Stimulated activated naive CD4-positive, alpha-beta T cell treated with Interleukin-2 at 50 U/mL for 16 hours (primary cell): ENCODE results near the gene PDE6B.
"Not testable (repeated sequence)": the region's sequence is repeated elsewhere in the genome, so short reads cannot be mapped to it uniquely, and the experiment has no call there.

Source experiments
- DNase-seq: peaks from one replicate; lab custom pipeline; 2025; lab: John Stamatoyannopoulos, UW

Gene PDE6B

GRCh38 chr4:656436-657337 is 31.3 kb downstream of the PDE6B start:
- DNase-seq = no peak

GRCh38 chr4:657338-657833 is 32.0 kb downstream of the PDE6B start:
- DNase-seq = no peak

GRCh38 chr4:657834-658667 is 32.7 kb downstream of the PDE6B start:
- DNase-seq = no peak

GRCh38 chr4:658681-659667 is 33.6 kb downstream of the PDE6B start:
- DNase-seq = no peak

GRCh38 chr4:659851-660250 is 34.5 kb downstream of the PDE6B start:
- no peak for DNase-seq

GRCh38 chr4:660401-660800 is 35.0 kb downstream of the PDE6B start:
- DNase-seq = no peak

GRCh38 chr4:661231-661630 is 35.9 kb downstream of the PDE6B start:
- no peak for DNase-seq

- no peak for DNase-seq
Measured at GRCh38 chr4:661881-662761, 36.7 kb downstream of the PDE6B start.

- no peak for DNase-seq
Measured at GRCh38 chr4:663046-663437, 37.7 kb downstream of the PDE6B start.

- peak; percentile 77 for DNase-seq
Measured at GRCh38 chr4:663438-664428, 38.4 kb downstream of the PDE6B start.

GRCh38 chr4:664713-665231 is 39.4 kb downstream of the PDE6B start:
- no peak for DNase-seq

GRCh38 chr4:665381-665750 is 40.0 kb downstream of the PDE6B start:
- no peak for DNase-seq

GRCh38 chr4:665751-666435 is 40.5 kb downstream of the PDE6B start:
- no peak for DNase-seq

- DNase-seq = no peak
Measured at GRCh38 chr4:666436-666810, 41.0 kb downstream of the PDE6B start.

GRCh38 chr4:666822-667544 is 41.6 kb downstream of the PDE6B start:
- no peak for DNase-seq

GRCh38 chr4:667545-667925 is 42.2 kb downstream of the PDE6B start:
- DNase-seq = no peak

GRCh38 chr4:668219-668618 is 42.8 kb downstream of the PDE6B start:
- not testable (repeated sequence) for DNase-seq
